ENCODE data around the gene USP3. TPM values are rescaled to one million over a fixed set of nuclear protein-coding genes. Genes with fewer than 3 reads are reported as not detected.

Gene USP3
- total RNA-seq, 1 donor from 2014 or later = 64.2 TPM

DNA sequence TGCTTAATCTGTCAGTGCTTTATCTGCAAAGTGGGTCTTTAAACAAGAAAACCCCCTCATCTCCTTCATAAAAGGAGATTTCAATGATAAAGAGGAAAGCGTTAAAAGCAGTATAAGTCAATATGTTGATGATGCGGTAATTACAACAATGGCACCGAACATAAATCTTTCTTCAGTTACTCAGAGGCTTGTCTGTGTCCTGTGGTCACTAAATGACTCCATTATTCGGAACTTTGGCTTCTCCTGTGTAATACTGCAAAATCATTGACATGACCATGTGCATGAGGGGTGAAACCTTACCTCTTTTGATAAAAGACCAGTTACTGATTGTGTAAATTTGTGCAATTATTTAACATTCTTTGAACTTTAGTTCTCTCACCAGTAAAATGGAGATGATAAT, 4.8 kb upstream of the USP3 start:
- Histone ChIP-seq H2AFZ (replicated peaks) (no peak overlapping the region), H3K9ac (no peak overlapping the region), H3K27ac (no peak overlapping the region), H3K9me3 (ENCODE audit: low read depth) (no peaks in the 10 kb centered on the region), H3K36me3 (no peaks in the 10 kb centered on the region), H3K27me3 (peaks cover 87% of the 10 kb centered on the region), H3F3A (ENCODE audit: low read depth) (peaks cover 28% of the 10 kb centered on the region), H3K79me2 (ENCODE audit: low read depth) (no peaks in the 10 kb centered on the region), H3K4me3 (no peak overlapping the region), H3K4me2 (no peak overlapping the region), H4K20me1 (ENCODE audit: low read depth) (peaks cover 14% of the 10 kb centered on the region), H3K4me1 (peaks cover 21% of the 10 kb centered on the region)
- DNase-seq (ENCODE audit: low spot score) = no peak
- H3K4me1 Mint-ChIP-seq = peaks cover 36% of the 10 kb centered on the region
- H3K27ac Mint-ChIP-seq = peak overlapping the region; percentile 72
- TF ChIP-seq EZH2phosphoT487 (IDR thresholded peaks at IDR 0.05) = no peak
- H3K36me3 Mint-ChIP-seq = no peaks in the 10 kb centered on the region
- H3K4me3 Mint-ChIP-seq = no peak overlapping the region
- no peaks in the 10 kb centered on the region for H3K9me3 Mint-ChIP-seq
- peaks cover 7% of the 10 kb centered on the region for H3K27me3 Mint-ChIP-seq (ENCODE audit: insufficient read depth, low read depth)

GRCh38 chr15:63500265-63501250, 3.8 kb upstream of the USP3 start:
- H3K4me3 Mint-ChIP-seq = peak overlapping the region; percentile 28
- no peak overlapping the region for H3K27ac Mint-ChIP-seq
- no peaks in the 10 kb centered on the region for H3K36me3 ChIP-seq

DNA sequence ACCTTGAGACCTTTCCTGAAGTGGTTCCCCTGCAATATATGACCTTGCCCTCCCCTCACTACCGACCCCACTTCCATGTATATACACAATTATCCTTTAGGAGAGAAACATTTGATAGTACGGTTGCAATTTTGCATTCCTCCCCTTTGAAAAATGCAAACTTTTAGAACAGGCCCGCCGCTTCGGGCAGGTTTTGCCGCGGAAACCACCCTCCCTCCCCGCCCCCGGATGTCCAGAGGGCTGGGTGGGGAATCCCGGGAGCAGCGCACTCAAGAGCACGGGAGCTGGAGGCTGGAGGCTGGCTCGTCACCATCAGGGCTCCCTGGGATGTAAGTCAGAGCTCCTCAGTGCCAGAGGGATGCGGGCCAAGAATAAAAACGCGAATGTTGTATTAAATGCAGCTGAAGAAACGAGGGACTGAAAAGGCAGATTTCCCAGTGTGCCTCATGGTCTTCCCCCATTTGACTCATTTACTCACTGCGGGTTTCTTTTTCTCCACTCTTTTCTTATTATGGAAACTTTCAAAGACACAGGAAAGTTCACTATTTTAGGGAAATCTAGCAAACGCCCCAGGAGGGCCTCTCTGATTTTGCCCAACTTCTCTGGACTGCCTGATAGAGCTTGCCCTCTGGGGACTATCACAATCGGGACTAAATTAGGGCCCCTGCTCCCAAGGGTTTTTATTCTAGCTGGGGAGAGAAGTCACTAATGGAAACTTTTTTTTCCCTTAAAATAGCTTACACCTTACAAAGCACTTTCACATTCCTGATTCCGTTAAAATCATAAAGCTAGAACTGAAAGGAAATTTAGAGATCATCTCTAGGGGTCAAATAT, 2.9 kb upstream of the USP3 start:
- Mint-ChIP-seq H3K27me3 (ENCODE audit: insufficient read depth, low read depth) (peaks cover 7% of the 10 kb centered on the region), H3K36me3 (no peaks in the 10 kb centered on the region), H3K4me3 (peak overlapping the region; percentile 28), H3K9me3 (no peaks in the 10 kb centered on the region), H3K27ac (no peak overlapping the region), H3K4me1 (peaks cover 41% of the 10 kb centered on the region)
- Histone ChIP-seq H4K20me1 (ENCODE audit: low read depth) (peaks cover 23% of the 10 kb centered on the region), H3K9me3 (ENCODE audit: low read depth) (no peaks in the 10 kb centered on the region), H3K4me3 (peak overlapping the region; percentile 11), H2AFZ (replicated peaks) (no peak overlapping the region), H3F3A (ENCODE audit: low read depth) (peaks cover 28% of the 10 kb centered on the region), H3K4me1 (peaks cover 15% of the 10 kb centered on the region), H3K4me2 (peak overlapping the region; percentile 64), H3K27me3 (peaks cover 83% of the 10 kb centered on the region), H3K27ac (no peak overlapping the region), H3K36me3 (no peaks in the 10 kb centered on the region), H3K9ac (no peak overlapping the region), H3K79me2 (ENCODE audit: low read depth) (peaks cover 9% of the 10 kb centered on the region)
- TF ChIP-seq EZH2phosphoT487 (IDR thresholded peaks at IDR 0.05) = no peak
- TF ChIP-seq EZH2 (IDR thresholded peaks at IDR 0.05) = peak; percentile 45
- peak; percentile 48 for DNase-seq (ENCODE audit: low spot score)

More at GRCh38 chr15:63500265-63501250, 3.8 kb upstream of the USP3 start:
- Histone ChIP-seq H3F3A (ENCODE audit: low read depth) (peaks cover 28% of the 10 kb centered on the region), H3K4me3 (no peak overlapping the region), H3K4me1 (peaks cover 15% of the 10 kb centered on the region), H4K20me1 (ENCODE audit: low read depth) (peaks cover 14% of the 10 kb centered on the region), H3K79me2 (ENCODE audit: low read depth) (peaks cover under 1% of the 10 kb centered on the region), H3K9ac (no peak overlapping the region), H3K4me2 (peak overlapping the region; percentile 64), H3K9me3 (ENCODE audit: low read depth) (no peaks in the 10 kb centered on the region), H2AFZ (replicated peaks) (no peak overlapping the region), H3K27me3 (peaks cover 83% of the 10 kb centered on the region), H3K27ac (no peak overlapping the region)
- H3K27me3 Mint-ChIP-seq (ENCODE audit: insufficient read depth, low read depth) = peaks cover 7% of the 10 kb centered on the region
- no peak for TF ChIP-seq EZH2phosphoT487 (IDR thresholded peaks at IDR 0.05)
- TF ChIP-seq, protein P1, sequence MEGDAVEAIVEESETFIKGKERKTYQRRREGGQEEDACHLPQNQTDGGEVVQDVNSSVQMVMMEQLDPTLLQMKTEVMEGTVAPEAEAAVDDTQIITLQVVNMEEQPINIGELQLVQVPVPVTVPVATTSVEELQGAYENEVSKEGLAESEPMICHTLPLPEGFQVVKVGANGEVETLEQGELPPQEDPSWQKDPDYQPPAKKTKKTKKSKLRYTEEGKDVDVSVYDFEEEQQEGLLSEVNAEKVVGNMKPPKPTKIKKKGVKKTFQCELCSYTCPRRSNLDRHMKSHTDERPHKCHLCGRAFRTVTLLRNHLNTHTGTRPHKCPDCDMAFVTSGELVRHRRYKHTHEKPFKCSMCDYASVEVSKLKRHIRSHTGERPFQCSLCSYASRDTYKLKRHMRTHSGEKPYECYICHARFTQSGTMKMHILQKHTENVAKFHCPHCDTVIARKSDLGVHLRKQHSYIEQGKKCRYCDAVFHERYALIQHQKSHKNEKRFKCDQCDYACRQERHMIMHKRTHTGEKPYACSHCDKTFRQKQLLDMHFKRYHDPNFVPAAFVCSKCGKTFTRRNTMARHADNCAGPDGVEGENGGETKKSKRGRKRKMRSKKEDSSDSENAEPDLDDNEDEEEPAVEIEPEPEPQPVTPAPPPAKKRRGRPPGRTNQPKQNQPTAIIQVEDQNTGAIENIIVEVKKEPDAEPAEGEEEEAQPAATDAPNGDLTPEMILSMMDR (IDR thresholded peaks at IDR 0.05) = no peak
- no peak for TF ChIP-seq EZH2 (IDR thresholded peaks at IDR 0.05)
- H3K4me1 Mint-ChIP-seq = peaks cover 34% of the 10 kb centered on the region
- no peaks in the 10 kb centered on the region for H3K9me3 Mint-ChIP-seq
- DNase-seq (ENCODE audit: low spot score) = no peak
- H3K36me3 Mint-ChIP-seq = no peaks in the 10 kb centered on the region

DNA sequence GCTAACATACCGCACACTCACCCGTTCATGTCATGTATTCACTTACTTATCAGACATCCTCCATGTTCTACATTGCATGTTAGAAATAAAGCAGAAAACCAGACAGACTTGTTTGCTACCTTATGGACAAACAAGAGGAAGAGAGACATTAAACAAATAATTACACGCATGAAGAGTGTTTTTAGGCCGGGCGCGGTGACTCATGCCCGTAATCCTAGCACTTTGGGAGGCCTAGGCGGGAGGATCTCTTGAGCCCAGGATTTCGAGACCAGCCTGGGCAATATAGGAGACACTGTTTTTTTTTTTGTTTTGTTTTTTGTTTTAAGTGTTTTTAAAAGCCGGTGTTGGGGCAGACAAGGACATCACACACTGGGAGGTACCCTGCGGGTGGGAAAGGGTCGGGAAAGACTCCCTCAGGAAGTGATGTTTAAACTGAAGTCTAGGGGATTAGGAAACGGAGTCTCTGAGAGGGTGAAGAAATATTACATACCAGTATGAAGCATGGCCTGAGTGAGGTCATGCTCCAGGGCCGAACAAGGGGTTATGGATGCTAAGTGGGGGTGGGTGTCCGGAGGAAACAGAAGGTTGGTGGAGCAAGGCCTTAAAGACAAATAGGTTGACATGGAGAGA, 2.1 kb upstream of the USP3 start:
- Histone ChIP-seq H3F3A (ENCODE audit: low read depth) (peaks cover 28% of the 10 kb centered on the region), H3K9ac (no peak overlapping the region), H3K4me1 (peaks cover 15% of the 10 kb centered on the region), H2AFZ (replicated peaks) (no peak overlapping the region), H4K20me1 (ENCODE audit: low read depth) (peaks cover 31% of the 10 kb centered on the region), H3K4me3 (no peak overlapping the region), H3K79me2 (ENCODE audit: low read depth) (peaks cover 17% of the 10 kb centered on the region), H3K27ac (no peak overlapping the region), H3K9me3 (ENCODE audit: low read depth) (no peaks in the 10 kb centered on the region), H3K36me3 (no peaks in the 10 kb centered on the region), H3K27me3 (peaks cover 83% of the 10 kb centered on the region), H3K4me2 (peak overlapping the region; percentile 78)
- DNase-seq (ENCODE audit: low spot score) = no peak
- Mint-ChIP-seq H3K4me3 (peak overlapping the region; percentile 85), H3K27ac (no peak overlapping the region), H3K36me3 (no peaks in the 10 kb centered on the region), H3K4me1 (peaks cover 45% of the 10 kb centered on the region), H3K27me3 (ENCODE audit: insufficient read depth, low read depth) (peaks cover 7% of the 10 kb centered on the region), H3K9me3 (no peaks in the 10 kb centered on the region)
- peak; percentile 10 for TF ChIP-seq EZH2 (IDR thresholded peaks at IDR 0.05)
- no peak for TF ChIP-seq EZH2phosphoT487 (IDR thresholded peaks at IDR 0.05)
